ENCODE measurements around the gene RIPPLY1.
"Not testable (repeated sequence)": the region's sequence is repeated elsewhere in the genome, so short reads cannot be mapped to it uniquely, and the experiment has no call there.

RIPPLY1 gene

GRCh38 chrX:106905064-106905708 is 2.0 kb upstream of the RIPPLY1 start:
- no peak for DNase-seq

- DNase-seq = no peak
Observed at GRCh38 chrX:106903856-106904528, 851 bp upstream of the RIPPLY1 start.

- no peak for DNase-seq
Observed at GRCh38 chrX:106902684-106903083, 457 bp downstream of the RIPPLY1 start.

- DNase-seq = no peak
Observed at GRCh38 chrX:106901781-106902219, 1.3 kb downstream of the RIPPLY1 start.

- DNase-seq = no peak
Observed at GRCh38 chrX:106901341-106901740, 1.8 kb downstream of the RIPPLY1 start.

GRCh38 chrX:106899841-106900240 is 3.3 kb downstream of the RIPPLY1 start:
- no peak for DNase-seq

- no peak for DNase-seq
Observed at GRCh38 chrX:106899276-106899675, 3.9 kb downstream of the RIPPLY1 start.

GRCh38 chrX:106898462-106898861 is 4.7 kb downstream of the RIPPLY1 start:
- DNase-seq = no peak

GRCh38 chrX:106897259-106897658 is 5.9 kb downstream of the RIPPLY1 start:
- DNase-seq = no peak

- DNase-seq = no peak
Observed at GRCh38 chrX:106894978-106895452, 8.1 kb downstream of the RIPPLY1 start.

GRCh38 chrX:106894392-106894909 is 8.7 kb downstream of the RIPPLY1 start:
- DNase-seq = peak; percentile 10

GRCh38 chrX:106891762-106892460 is 11.2 kb downstream of the RIPPLY1 start:
- no peak for DNase-seq

GRCh38 chrX:106889468-106889867 is 13.7 kb downstream of the RIPPLY1 start:
- DNase-seq = no peak

GRCh38 chrX:106875151-106875550 is 28.0 kb downstream of the RIPPLY1 start:
- DNase-seq = no peak

- no peak for DNase-seq
Observed at GRCh38 chrX:106874075-106874474, 29.1 kb downstream of the RIPPLY1 start.

GRCh38 chrX:106872796-106873195 is 30.3 kb downstream of the RIPPLY1 start:
- DNase-seq = not testable (repeated sequence)

- no peak for DNase-seq
Observed at GRCh38 chrX:106863697-106864096, 39.4 kb downstream of the RIPPLY1 start.

GRCh38 chrX:106862972-106863688 is 40.0 kb downstream of the RIPPLY1 start:
- DNase-seq = no peak
